Measurements from ENCODE around the gene EMILIN1.

EMILIN1 gene

DNA sequence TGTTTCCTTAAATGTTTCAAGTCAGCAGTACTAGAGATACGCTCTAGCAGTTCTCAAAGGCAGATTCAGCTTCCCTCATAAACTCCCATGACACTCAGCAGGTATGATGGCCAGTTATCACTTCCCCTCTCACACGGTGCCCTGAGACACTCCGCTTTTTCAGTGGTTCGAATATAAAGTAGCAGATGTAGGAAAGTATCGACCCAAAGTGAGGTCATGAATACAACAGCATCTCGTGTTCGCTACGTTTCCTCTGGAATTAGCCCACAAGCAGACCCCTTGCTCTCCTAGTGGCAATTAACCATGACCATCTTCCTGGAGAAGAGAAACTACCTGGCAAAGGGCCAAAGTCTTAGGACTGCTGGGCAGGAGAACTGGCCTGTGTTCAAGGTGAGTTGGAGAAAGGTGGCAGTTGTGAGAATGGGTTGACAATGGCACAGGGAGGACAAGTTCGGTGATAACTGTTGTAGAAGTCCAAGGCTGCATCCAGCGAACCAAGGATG, 36.2 kb upstream of the EMILIN1 start:
- Histone ChIP-seq H3K36me3 (ENCODE audit: control insufficient read depth in 1 of 2, insufficient read depth in 2 of 2, low read length in 2 of 2) (peaks cover 44 to 46% of the 10 kb centered on the region in 2 donors), H3K4me3 (ENCODE audit: low read depth in 1 of 2, low read length in 2 of 2) (no peak overlapping the region), H3K27ac (ENCODE audit: low read length) (no peak overlapping the region), H3K27me3 (ENCODE audit: low read depth, low read length) (no peaks in the 10 kb centered on the region), H3K4me1 (ENCODE audit: control insufficient read depth in 1 of 2, insufficient read depth in 2 of 2, low read length in 2 of 2) (no peaks in the 10 kb centered on the region), H3K9me3 (ENCODE audit: control insufficient read depth in 1 of 2, low read length in 2 of 2) (no peaks in the 10 kb centered on the region)

DNA sequence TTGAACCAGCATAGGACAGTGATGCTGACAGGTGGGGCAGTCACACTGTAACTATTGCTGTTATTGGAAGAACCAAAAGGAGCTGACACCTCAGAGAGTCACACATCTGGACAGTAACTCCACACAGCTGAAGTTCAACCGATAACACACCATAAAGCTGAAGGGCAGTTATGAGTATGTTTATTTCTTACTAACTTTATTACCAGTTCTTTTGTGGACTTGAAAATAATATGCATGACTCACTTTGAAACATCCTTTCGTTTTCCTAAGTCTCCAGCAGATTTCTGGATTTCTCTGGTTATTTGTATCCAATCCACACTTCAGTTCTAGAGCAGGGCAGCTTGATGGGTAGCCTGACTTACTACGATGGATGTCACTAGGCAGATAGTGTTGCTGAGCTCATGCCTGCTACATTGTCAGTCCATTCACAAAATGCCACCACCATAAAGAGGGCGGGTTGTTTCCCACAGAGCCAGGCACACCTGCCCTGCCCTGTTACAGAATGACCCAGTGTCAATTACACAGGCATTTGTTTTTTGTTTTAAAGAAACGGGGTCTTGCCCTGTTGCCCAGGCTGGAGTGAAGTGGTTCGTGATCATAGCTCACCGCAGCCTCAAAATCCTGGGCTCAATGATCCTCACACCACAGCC, 35.3 kb upstream of the EMILIN1 start:
- Histone ChIP-seq H3K4me3 (ENCODE audit: low read depth in 1 of 2, low read length in 2 of 2) (no peak overlapping the region), H3K9me3 (ENCODE audit: control insufficient read depth in 1 of 2, low read length in 2 of 2) (no peaks in the 10 kb centered on the region), H3K27me3 (ENCODE audit: low read depth, low read length) (no peaks in the 10 kb centered on the region), H3K4me1 (ENCODE audit: control insufficient read depth in 1 of 2, insufficient read depth in 2 of 2, low read length in 2 of 2) (no peaks in the 10 kb centered on the region), H3K27ac (ENCODE audit: low read length) (no peak overlapping the region), H3K36me3 (ENCODE audit: control insufficient read depth in 1 of 2, insufficient read depth in 2 of 2, low read length in 2 of 2) (peaks cover 36 to 37% of the 10 kb centered on the region in 2 donors)

DNA sequence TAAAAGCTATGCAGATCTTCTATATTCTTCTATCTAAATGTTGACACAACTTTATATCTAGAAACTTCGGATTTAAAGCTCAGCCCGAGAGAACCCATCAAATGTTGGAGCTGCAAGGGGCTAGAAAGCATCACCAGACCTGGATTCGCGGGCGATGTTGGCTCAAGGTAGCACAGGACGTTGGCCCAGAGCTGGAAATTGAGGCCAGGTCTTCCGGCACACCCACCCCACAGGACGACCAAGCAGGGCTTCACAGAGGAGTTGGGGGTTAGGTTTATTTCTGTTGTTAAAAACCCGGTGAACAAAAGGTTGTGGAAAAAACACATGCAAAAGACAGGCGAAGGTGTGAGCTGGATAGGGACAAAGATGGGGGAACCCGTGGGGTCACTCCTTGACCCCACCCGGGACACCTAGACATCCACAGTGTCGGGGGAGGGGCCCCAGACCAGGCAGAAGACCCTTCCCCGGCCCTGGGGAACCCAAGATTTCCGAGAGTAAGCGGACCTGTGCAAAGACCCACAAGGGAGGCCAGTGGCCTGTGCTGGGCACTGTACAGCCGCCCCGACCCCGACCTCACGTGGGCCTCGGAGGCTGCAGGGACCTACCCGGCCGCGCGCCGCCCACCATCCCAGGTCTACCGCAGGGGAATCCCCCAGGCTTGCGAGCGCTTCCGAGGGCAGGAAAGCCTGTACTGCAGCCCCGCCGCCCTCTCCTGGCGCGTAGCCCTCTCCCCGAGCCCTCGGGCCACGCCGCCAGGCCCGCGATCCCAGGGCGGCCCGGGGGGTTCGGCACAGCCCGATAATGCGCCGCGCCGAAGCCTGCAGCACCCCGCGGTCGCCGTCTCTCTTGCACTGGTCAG, 28.8 kb upstream of the EMILIN1 start:
- Histone ChIP-seq H3K4me3 (ENCODE audit: low read depth in 1 of 2, low read length in 2 of 2) (peak overlapping the region; percentile 83 to 97), H3K36me3 (ENCODE audit: control insufficient read depth in 1 of 2, insufficient read depth in 2 of 2, low read length in 2 of 2) (peaks cover 10 to 14% of the 10 kb centered on the region in 2 donors), H3K27me3 (ENCODE audit: low read depth, low read length) (no peaks in the 10 kb centered on the region), H3K4me1 (ENCODE audit: control insufficient read depth in 1 of 2, insufficient read depth in 2 of 2, low read length in 2 of 2) (peaks cover 0 to 21% of the 10 kb centered on the region in 2 donors), H3K9me3 (ENCODE audit: control insufficient read depth in 1 of 2, low read length in 2 of 2) (no peaks in the 10 kb centered on the region), H3K27ac (ENCODE audit: low read length) (peak overlapping the region; percentile 93)

DNA sequence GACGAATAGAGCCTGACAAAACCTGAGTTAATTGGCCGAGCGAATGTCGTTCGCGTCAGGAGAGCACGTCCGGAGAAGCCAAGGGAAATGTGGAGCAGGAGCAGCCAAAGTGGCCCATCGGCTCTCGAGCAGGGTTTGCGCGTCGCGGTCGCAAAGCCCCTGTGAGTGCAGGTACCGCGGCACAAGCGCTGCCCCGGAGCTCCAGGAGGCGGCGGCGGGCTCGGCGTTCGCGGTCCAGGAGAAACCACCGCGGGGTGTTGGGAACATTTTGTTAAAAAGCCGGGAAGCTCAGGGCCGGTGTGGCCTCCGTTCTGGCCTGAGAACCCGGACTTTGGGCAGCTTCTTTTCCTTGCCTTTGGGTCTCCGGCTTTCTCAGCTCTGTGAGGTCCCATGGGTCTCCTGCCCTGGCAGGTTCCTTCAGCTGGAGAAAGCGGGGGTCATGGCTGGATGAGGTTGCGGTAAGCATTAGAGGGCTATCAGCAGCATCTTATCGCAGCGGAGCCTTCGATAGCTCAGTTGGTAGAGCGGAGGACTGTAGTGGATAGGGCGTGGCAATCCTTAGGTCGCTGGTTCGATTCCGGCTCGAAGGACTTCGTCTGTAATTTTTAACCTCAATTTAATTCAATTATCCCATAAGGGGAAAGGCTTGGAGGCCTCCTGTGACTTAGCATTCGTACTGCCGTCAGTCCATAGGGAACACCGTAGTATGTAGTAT, 28.0 kb upstream of the EMILIN1 start:
- Histone ChIP-seq H3K4me1 (ENCODE audit: control insufficient read depth in 1 of 2, insufficient read depth in 2 of 2, low read length in 2 of 2) (peaks cover 0 to 21% of the 10 kb centered on the region in 2 donors), H3K27me3 (ENCODE audit: low read depth, low read length) (no peaks in the 10 kb centered on the region), H3K36me3 (ENCODE audit: control insufficient read depth in 1 of 2, insufficient read depth in 2 of 2, low read length in 2 of 2) (peaks cover 18 to 21% of the 10 kb centered on the region in 2 donors), H3K27ac (ENCODE audit: low read length) (peak overlapping the region; percentile 93), H3K4me3 (ENCODE audit: low read depth in 1 of 2, low read length in 2 of 2) (peak overlapping the region; percentile 83 to 97), H3K9me3 (ENCODE audit: control insufficient read depth in 1 of 2, low read length in 2 of 2) (no peaks in the 10 kb centered on the region)

DNA sequence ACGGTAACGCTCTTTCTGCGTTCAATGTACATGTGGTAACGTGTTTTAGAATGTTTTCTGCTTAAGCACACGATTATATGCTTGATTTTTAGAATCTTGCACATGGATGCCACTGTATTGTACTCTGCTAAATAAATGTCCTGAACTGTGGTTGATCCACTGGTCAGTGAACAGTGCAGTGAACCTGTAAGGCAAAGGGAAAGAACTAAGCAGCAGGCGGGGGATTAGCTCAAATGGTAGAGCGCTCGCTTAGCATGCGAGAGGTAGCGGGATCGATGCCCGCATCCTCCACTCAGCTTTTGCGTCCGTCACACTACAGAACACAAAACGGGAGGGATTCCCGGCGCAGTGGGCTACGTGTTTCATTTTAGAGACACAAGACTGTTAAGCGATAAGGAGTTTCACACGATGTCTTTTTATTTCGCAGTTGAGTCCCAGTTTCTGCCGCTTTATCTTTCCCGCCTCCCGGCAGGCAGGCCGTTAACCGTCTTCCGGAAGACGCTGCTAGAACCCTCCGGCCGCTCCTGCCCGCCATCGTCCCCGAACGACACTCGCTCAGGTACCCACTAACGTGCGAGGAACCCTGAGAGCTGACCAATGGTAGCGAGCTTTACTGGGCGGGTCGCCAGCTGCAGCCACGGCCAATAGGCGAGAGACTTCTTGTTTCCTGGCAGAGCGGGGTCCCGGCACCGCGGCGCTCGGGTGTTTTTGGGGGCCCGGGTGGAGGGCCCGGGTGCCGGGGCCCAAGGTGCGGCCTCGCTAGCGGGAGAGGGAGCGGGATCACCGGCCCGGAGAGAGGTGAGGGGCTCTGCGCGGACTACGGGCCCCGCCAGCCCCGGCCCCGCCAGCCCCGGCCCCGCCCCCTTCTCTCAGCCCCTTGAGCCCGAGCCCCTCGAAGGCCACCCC, 27.2 kb upstream of the EMILIN1 start, which contains the start of gene AGBL5:
Gene AGBL5, plus strand, starts transcription at position 673 of the 906 bp plus-strand sequence. CDS start 1,291 bp downstream, outside the sequence.
- Histone ChIP-seq H3K4me3 (ENCODE audit: low read depth in 1 of 2, low read length in 2 of 2) (peak within 1 kb of the TSS; percentile 83 to 97), H3K36me3 (ENCODE audit: control insufficient read depth in 1 of 2, insufficient read depth in 2 of 2, low read length in 2 of 2) (peaks cover 26 to 30% of the 10 kb centered on the region in 2 donors), H3K9me3 (ENCODE audit: control insufficient read depth in 1 of 2, low read length in 2 of 2) (no peaks in the 10 kb centered on the region), H3K4me1 (ENCODE audit: control insufficient read depth in 1 of 2, insufficient read depth in 2 of 2, low read length in 2 of 2) (peaks cover 0 to 21% of the 10 kb centered on the region in 2 donors), H3K27me3 (ENCODE audit: low read depth, low read length) (no peaks in the 10 kb centered on the region), H3K27ac (ENCODE audit: low read length) (peak within 1 kb of the TSS; percentile 93)

DNA sequence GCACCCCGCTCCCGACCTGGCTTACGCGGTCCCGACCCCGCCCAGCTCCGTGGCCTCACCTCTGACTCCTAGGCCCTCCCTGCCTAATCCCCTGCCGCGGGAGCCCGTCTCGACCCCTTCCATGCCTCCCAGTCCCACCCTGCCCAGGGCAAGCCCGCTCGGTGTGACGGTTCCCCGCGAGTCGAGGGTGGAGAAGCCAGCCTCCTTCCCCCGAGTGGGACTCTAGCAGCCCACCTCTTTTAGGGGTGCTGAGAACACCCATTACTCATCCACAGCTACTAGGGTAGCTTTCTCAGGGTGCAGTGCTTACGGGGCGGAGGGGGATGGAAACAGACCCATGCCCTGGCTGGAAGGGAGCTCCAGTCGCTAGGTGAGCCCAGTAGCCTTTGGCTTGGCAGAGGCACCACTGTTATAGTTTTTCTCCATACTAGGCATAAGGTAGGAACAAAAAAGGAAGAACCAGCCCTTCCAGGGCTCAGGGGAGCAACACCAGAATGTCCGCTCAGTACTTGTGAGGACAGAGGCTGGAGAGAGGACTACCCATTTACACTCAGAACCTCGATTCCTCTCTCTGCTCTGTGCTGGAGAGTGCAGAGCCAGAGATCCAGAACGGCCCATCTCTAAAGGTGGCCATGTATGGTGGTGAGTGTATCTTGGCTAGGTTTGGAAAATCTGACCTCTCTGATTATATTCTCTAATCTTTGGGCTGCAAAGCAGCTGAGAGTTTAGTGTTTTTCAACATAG, 26.3 kb upstream of the EMILIN1 start:
- Histone ChIP-seq H3K27ac (ENCODE audit: low read length) (peak overlapping the region; percentile 6), H3K4me3 (ENCODE audit: low read depth in 1 of 2, low read length in 2 of 2) (peak overlapping the region; percentile 79 to 97), H3K27me3 (ENCODE audit: low read depth, low read length) (no peaks in the 10 kb centered on the region), H3K36me3 (ENCODE audit: control insufficient read depth in 1 of 2, insufficient read depth in 2 of 2, low read length in 2 of 2) (peaks cover 31 to 38% of the 10 kb centered on the region in 2 donors), H3K9me3 (ENCODE audit: control insufficient read depth in 1 of 2, low read length in 2 of 2) (no peaks in the 10 kb centered on the region), H3K4me1 (ENCODE audit: control insufficient read depth in 1 of 2, insufficient read depth in 2 of 2, low read length in 2 of 2) (peaks cover 0 to 21% of the 10 kb centered on the region in 2 donors)

DNA sequence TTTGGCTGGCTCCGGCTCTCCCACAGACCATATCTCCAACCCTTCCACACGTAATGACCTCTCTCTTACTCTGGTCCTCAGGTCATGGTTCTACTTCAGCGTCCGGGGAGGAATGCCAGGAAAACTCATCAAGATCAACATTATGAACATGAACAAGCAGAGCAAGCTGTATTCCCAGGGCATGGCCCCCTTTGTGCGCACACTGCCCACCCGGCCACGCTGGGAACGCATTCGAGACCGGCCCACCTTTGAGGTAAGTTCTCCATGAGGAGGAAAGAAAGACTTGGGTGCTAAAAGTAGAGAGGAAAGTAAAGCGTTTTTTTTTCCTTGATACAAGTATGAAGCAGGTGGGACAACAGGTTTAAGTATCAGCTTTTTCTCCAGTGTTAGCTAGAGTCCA, 25.1 kb upstream of the EMILIN1 start:
- H3K36me3 ChIP-seq (ENCODE audit: control insufficient read depth in 1 of 2, insufficient read depth in 2 of 2, low read length in 2 of 2) = peaks cover 32 to 45% of the 10 kb centered on the region in 2 donors
- no peak overlapping the region for H3K4me3 ChIP-seq (ENCODE audit: low read depth in 1 of 2, low read length in 2 of 2)

DNA sequence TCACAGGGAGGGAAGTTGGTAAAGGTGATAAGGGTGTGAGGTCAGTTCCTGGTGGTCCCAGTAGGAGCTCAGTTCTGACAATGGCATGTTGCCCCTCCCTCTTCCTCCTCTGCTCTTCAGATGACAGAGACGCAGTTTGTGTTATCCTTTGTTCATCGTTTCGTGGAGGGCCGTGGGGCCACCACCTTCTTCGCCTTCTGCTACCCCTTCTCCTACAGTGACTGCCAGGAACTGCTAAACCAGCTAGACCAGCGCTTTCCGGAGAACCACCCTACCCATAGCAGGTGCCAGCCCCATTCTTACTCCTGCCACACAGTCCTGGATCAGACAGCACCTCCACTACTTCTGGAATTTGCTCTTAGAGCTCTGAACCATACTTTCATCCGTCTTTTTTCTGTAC, 24.6 kb upstream of the EMILIN1 start:
- Histone ChIP-seq H3K9me3 (ENCODE audit: control insufficient read depth in 1 of 2, low read length in 2 of 2) (no peaks in the 10 kb centered on the region), H3K27ac (ENCODE audit: low read length) (no peak overlapping the region)

More for the DNA sequence above, 25.1 kb upstream of the EMILIN1 start:
- H3K27me3 ChIP-seq (ENCODE audit: low read depth, low read length) = no peaks in the 10 kb centered on the region
- H3K27ac ChIP-seq (ENCODE audit: low read length) = no peak overlapping the region
- H3K9me3 ChIP-seq (ENCODE audit: control insufficient read depth in 1 of 2, low read length in 2 of 2) = no peaks in the 10 kb centered on the region
- peaks cover 0 to 21% of the 10 kb centered on the region in 2 donors for H3K4me1 ChIP-seq (ENCODE audit: control insufficient read depth in 1 of 2, insufficient read depth in 2 of 2, low read length in 2 of 2)

DNA sequence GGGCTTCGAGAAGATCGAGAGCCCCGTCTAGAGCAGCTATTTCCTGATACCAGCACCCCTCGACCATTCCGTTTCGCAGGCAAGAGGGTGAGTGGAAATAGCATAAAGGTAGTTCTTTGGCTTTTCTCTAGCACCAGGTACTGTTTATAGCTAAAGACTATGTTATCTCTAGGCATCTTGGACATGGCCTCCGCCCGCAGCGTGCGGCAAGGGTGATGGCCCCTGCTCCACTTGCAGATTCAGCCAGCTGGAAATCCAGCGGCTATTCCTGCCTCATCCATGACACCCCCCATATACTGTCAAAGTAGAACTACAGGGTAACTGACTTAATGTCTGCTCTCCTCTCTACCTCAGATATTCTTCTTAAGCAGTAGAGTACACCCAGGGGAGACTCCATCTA, 23.7 kb upstream of the EMILIN1 start:
- peaks cover 0 to 19% of the 10 kb centered on the region in 2 donors for H3K4me1 ChIP-seq (ENCODE audit: control insufficient read depth in 1 of 2, insufficient read depth in 2 of 2, low read length in 2 of 2)
- no peak overlapping the region for H3K4me3 ChIP-seq (ENCODE audit: low read depth in 1 of 2, low read length in 2 of 2)
- H3K9me3 ChIP-seq (ENCODE audit: control insufficient read depth in 1 of 2, low read length in 2 of 2) = no peaks in the 10 kb centered on the region
- peaks cover 36 to 57% of the 10 kb centered on the region in 2 donors for H3K36me3 ChIP-seq (ENCODE audit: control insufficient read depth in 1 of 2, insufficient read depth in 2 of 2, low read length in 2 of 2)
- H3K27ac ChIP-seq (ENCODE audit: low read length) = no peak overlapping the region
- H3K27me3 ChIP-seq (ENCODE audit: low read depth, low read length) = no peaks in the 10 kb centered on the region

More for the DNA sequence above, 24.6 kb upstream of the EMILIN1 start:
- Histone ChIP-seq H3K4me1 (ENCODE audit: control insufficient read depth in 1 of 2, insufficient read depth in 2 of 2, low read length in 2 of 2) (peaks cover 0 to 21% of the 10 kb centered on the region in 2 donors), H3K36me3 (ENCODE audit: control insufficient read depth in 1 of 2, insufficient read depth in 2 of 2, low read length in 2 of 2) (peaks cover 32 to 50% of the 10 kb centered on the region in 2 donors), H3K27me3 (ENCODE audit: low read depth, low read length) (no peaks in the 10 kb centered on the region), H3K4me3 (ENCODE audit: low read depth in 1 of 2, low read length in 2 of 2) (no peak overlapping the region)

DNA sequence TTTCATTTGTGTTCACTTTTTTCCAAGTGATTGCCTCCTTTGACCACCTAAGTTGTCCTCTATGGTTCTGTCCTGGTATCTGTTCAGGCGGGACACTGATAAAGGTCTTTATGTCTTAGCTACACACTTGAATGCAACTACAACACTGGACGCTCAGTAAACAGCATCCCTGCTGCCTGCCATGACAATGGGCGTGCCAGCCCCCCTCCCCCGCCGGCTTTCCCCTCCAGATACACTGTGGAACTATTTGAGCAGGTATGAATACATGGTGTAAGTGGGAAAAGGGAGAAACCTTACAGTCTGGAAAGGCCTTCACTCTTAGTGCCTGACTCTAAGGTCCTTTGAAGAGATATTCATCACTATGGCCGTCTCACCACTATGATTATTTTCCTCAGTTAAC, 21.2 kb upstream of the EMILIN1 start:
- Histone ChIP-seq H3K27ac (ENCODE audit: low read length) (no peak overlapping the region), H3K36me3 (ENCODE audit: control insufficient read depth in 1 of 2, insufficient read depth in 2 of 2, low read length in 2 of 2) (peaks cover 36 to 64% of the 10 kb centered on the region in 2 donors), H3K4me1 (ENCODE audit: control insufficient read depth in 1 of 2, insufficient read depth in 2 of 2, low read length in 2 of 2) (peaks cover 0 to 12% of the 10 kb centered on the region in 2 donors), H3K27me3 (ENCODE audit: low read depth, low read length) (no peaks in the 10 kb centered on the region), H3K4me3 (ENCODE audit: low read depth in 1 of 2, low read length in 2 of 2) (no peak overlapping the region), H3K9me3 (ENCODE audit: control insufficient read depth in 1 of 2, low read length in 2 of 2) (no peaks in the 10 kb centered on the region)

Data from muscle layer of duodenum (tissue), 2 donors.